H9 (cell line): ENCODE measurements around the gene DPP10. TPM values are rescaled to one million over a fixed set of nuclear protein-coding genes. Genes with fewer than 3 reads are reported as not detected.

Experiments used
- DNase-seq: peaks from one replicate; pipeline ENCODE4 v3.0.0-alpha.2; 2017
- H2AFZ ChIP-seq: one replicate; pipeline ENCODE4 v1.6.1; 2013; ENCODE audit warnings: mild to moderate bottlenecking, low read length, control low read depth, moderate library complexity
- H2AK5ac ChIP-seq: 2 replicates; pipeline ENCODE4 v1.6.1; 2013; ENCODE audit warnings: low read length, control low read depth, mixed read lengths; ENCODE audit not compliant: insufficient read length
- H2BK120ac ChIP-seq: one replicate; pipeline ENCODE4 v1.6.1; 2013; ENCODE audit warnings: low read depth, mild to moderate bottlenecking, low read length, control low read depth, inconsistent platforms; ENCODE audit not compliant: poor library complexity, severe bottlenecking
- H2BK12ac ChIP-seq: 2 replicates; pipeline ENCODE4 v1.6.1; 2013; ENCODE audit warnings: low read length, control low read depth, mixed read lengths, low read depth; ENCODE audit not compliant: insufficient read length
- H2BK15ac ChIP-seq: 2 replicates; pipeline ENCODE4 v1.6.1; 2013; ENCODE audit warnings: low read depth, low read length, control low read depth
- H2BK20ac ChIP-seq: one replicate; pipeline ENCODE4 v1.6.1; 2013; ENCODE audit warnings: low read depth, mild to moderate bottlenecking, low read length, control low read depth, inconsistent platforms; ENCODE audit not compliant: poor library complexity, severe bottlenecking
- H2BK5ac ChIP-seq: 2 replicates; pipeline ENCODE4 v1.6.1; 2013; ENCODE audit warnings: low read length, control low read depth, mixed read lengths; ENCODE audit not compliant: insufficient read length
- H3K14ac ChIP-seq: 2 replicates; pipeline ENCODE4 v1.6.1; 2013; ENCODE audit warnings: low read length, control low read depth; ENCODE audit not compliant: insufficient read depth
- H3K18ac ChIP-seq: 2 replicates; pipeline ENCODE4 v1.6.1; 2013; ENCODE audit warnings: low read depth, mild to moderate bottlenecking, mixed read lengths, low read length, control low read depth; ENCODE audit not compliant: insufficient read length
- H3K23ac ChIP-seq: 2 replicates; pipeline ENCODE4 v1.6.1; 2013; ENCODE audit warnings: low read length, control low read depth, mixed read lengths, low read depth; ENCODE audit not compliant: insufficient read length
- H3K23me2 ChIP-seq: 2 replicates; pipeline ENCODE4 v1.6.1; 2013; ENCODE audit warnings: low read depth, mild to moderate bottlenecking, mixed read lengths, low read length, control low read depth; ENCODE audit not compliant: insufficient read length, poor library complexity, severe bottlenecking
- H3K27ac ChIP-seq: 2 replicates; pipeline ENCODE4 v1.5.1; 2013; ENCODE audit warnings: low read length, control low read depth, mixed read lengths, low read depth; ENCODE audit not compliant: insufficient read length
- H3K27me3 ChIP-seq: 2 replicates; pipeline ENCODE4 v1.6.1; 2013; ENCODE audit warnings: low read length, control low read depth, inconsistent platforms; ENCODE audit not compliant: insufficient read depth
- H3K4ac ChIP-seq: 2 replicates; pipeline ENCODE4 v1.6.1; 2013; ENCODE audit warnings: low read depth, mild to moderate bottlenecking, control low read depth, inconsistent platforms, low read length, moderate library complexity
- H3K4me1 ChIP-seq: 2 replicates; pipeline ENCODE4 v1.6.1; 2013; ENCODE audit warnings: low read length, control low read depth, inconsistent platforms; ENCODE audit not compliant: insufficient read depth
- H3K4me2 ChIP-seq: 2 replicates; pipeline ENCODE4 v1.6.1; 2013; ENCODE audit warnings: low read length, control low read depth, mixed read lengths; ENCODE audit not compliant: insufficient read length, insufficient read depth
- H3K56ac ChIP-seq: 2 replicates; pipeline ENCODE4 v1.6.1; 2013; ENCODE audit warnings: low read depth, mild to moderate bottlenecking, mixed read lengths, low read length, control low read depth; ENCODE audit not compliant: insufficient read length
- H3K79me1 ChIP-seq: 2 replicates; pipeline ENCODE4 v1.6.1; 2013; ENCODE audit warnings: low read depth, mild to moderate bottlenecking, moderate library complexity, low read length, control low read depth, inconsistent platforms; ENCODE audit not compliant: insufficient read depth, poor library complexity, severe bottlenecking
- H3K79me2 ChIP-seq: 2 replicates; pipeline ENCODE4 v1.6.1; 2013; ENCODE audit warnings: low read length, control low read depth, inconsistent platforms; ENCODE audit not compliant: insufficient read depth
- H3K9ac ChIP-seq: 2 replicates; pipeline ENCODE4 v1.6.1; 2013; ENCODE audit warnings: low read length, control low read depth, mixed read lengths; ENCODE audit not compliant: insufficient read length; ENCODE audit errors: extremely low read depth
- H3K9me3 ChIP-seq: one replicate; pipeline ENCODE4 v1.6.1; 2013; ENCODE audit warnings: low read depth, low read length, inconsistent platforms; ENCODE audit not compliant: control insufficient read depth
- H3T11ph ChIP-seq: one replicate; pipeline ENCODE4 v1.6.1; 2013; ENCODE audit warnings: mild to moderate bottlenecking, low read length, control low read depth, inconsistent platforms
- H4K20me1 ChIP-seq: one replicate; pipeline ENCODE4 v1.6.1; 2013; ENCODE audit not compliant: control insufficient read depth, insufficient read length, insufficient read depth
- H4K5ac ChIP-seq: 2 replicates; pipeline ENCODE4 v1.6.1; 2013; ENCODE audit warnings: low read depth, mild to moderate bottlenecking, mixed read lengths, low read length, control low read depth; ENCODE audit not compliant: insufficient read length
- H4K8ac ChIP-seq: replicated peaks from 2 replicates; pipeline ENCODE4 v1.6.1; 2013; ENCODE audit warnings: low read length, control low read depth, mixed read lengths, low read depth; ENCODE audit not compliant: insufficient read length
- H4K91ac ChIP-seq: 2 replicates; pipeline ENCODE4 v1.6.1; 2013; ENCODE audit warnings: low read depth, mild to moderate bottlenecking, moderate library complexity, mixed read lengths, low read length, control low read depth; ENCODE audit not compliant: insufficient read length
- H3K27ac Mint-ChIP-seq, 3 experiments: 2 replicates in 2 of 3; 3 replicates in 1 of 3; pipeline ENCODE4 v1.8.0; 2020 to 2021; ENCODE audit warnings: mixed read lengths in 3 of 3, mild to moderate bottlenecking in 1 of 3, moderate library complexity in 1 of 3
- H3K27me3 Mint-ChIP-seq: 2 replicates; pipeline ENCODE4 v1.8.0; 2021; ENCODE audit warnings: low read depth, mild to moderate bottlenecking, moderate library complexity, mixed read lengths
- H3K36me3 Mint-ChIP-seq, 3 experiments: 2 replicates in 2 of 3; 3 replicates in 1 of 3; pipeline ENCODE4 v1.8.0; 2020 to 2021; ENCODE audit warnings: low read depth in 3 of 3, mixed read lengths in 3 of 3; ENCODE audit not compliant: insufficient read depth in 1 of 3
- H3K4me1 Mint-ChIP-seq, 2 experiments: 2 replicates each; pipeline ENCODE4 v1.8.0; 2020; ENCODE audit warnings: mixed read lengths in 2 of 2
- H3K4me3 Mint-ChIP-seq, 2 experiments: 2 replicates in 1 of 2; 3 replicates in 1 of 2; pipeline ENCODE4 v1.8.0; 2020 to 2021; ENCODE audit warnings: mild to moderate bottlenecking in 2 of 2, mixed read lengths in 2 of 2, moderate library complexity in 1 of 2
- H3K9me3 Mint-ChIP-seq, 2 experiments: 2 replicates in 1 of 2; 3 replicates in 1 of 2; pipeline ENCODE4 v1.8.0; 2020; ENCODE audit warnings: mild to moderate bottlenecking in 2 of 2, mixed read lengths in 2 of 2, moderate library complexity in 1 of 2
- CTCF ChIP-seq: fragments of 200-600 bp; sonication (generic); conservative IDR thresholded peaks from 3 replicates; pipeline ENCODE4 v1.8.0; 2021; ENCODE audit warnings: antibody characterized with exemption, mild to moderate bottlenecking
- WGBS: extraction: QIAGEN DNeasy Blood & Tissue Kit; methylation state at CpG from one replicate; pipeline ENCODE4 v1.1.7; 2013; ENCODE audit warnings: missing lambda C conversion rate, low lambda C conversion rate, mixed read lengths; ENCODE audit not compliant: insufficient read length; ENCODE audit errors: extremely low coverage; 5-methylcytosine and 5-hydroxymethylcytosine counted together
- total RNA-seq: library from RNA; stranded (reverse); gene quantifications from 2 replicates; pipeline ENCODE4 v1.2.1, GENCODE V29; 2021

DPP10 gene
- total RNA-seq, 1 experiment from 2014 or later, result 11.3 TPM

GRCh38 chr2:115874427-115874826, 1432.0 kb downstream of the DPP10 start:
- Histone ChIP-seq H2BK5ac (no peak overlapping the region), H2BK20ac (no peak overlapping the region), H3K9me3 (no peaks in the 10 kb centered on the region), H3K79me1 (no peaks in the 10 kb centered on the region), H3K4me1 (no peaks in the 10 kb centered on the region), H4K20me1 (no peaks in the 10 kb centered on the region), H2BK120ac (no peak overlapping the region), H3K4ac (no peak overlapping the region), H2AK5ac (no peak overlapping the region), H2AFZ (no peak overlapping the region), H4K5ac (no peak overlapping the region), H2BK15ac (no peak overlapping the region), H3K9ac (no peak overlapping the region), H3K14ac (no peak overlapping the region), H2BK12ac (no peak overlapping the region), H3K56ac (no peak overlapping the region), H3K79me2 (no peaks in the 10 kb centered on the region), H3K4me2 (no peak overlapping the region), H3K23me2 (no peaks in the 10 kb centered on the region), H3T11ph (no peak overlapping the region), H3K27me3 (no peaks in the 10 kb centered on the region), H3K18ac (no peak overlapping the region), H4K8ac (no peak overlapping the region), H3K27ac (no peak overlapping the region), H3K23ac (no peak overlapping the region), H4K91ac (no peak overlapping the region)
- no CpG with 5 or more reads among the region's 3 CpGs for WGBS
- H3K4me1 Mint-ChIP-seq, result peaks cover 0 to 9% of the 10 kb centered on the region in 2 experiments; a peak in 2 of 4 replicates
- H3K27ac Mint-ChIP-seq, result no peak overlapping the region
- H3K4me3 Mint-ChIP-seq, result no peak overlapping the region
- TF ChIP-seq CTCF, result no peak
- H3K9me3 Mint-ChIP-seq, result no peaks in the 10 kb centered on the region
- H3K36me3 Mint-ChIP-seq, result no peaks in the 10 kb centered on the region
- DNase-seq, result no peak
- no peaks in the 10 kb centered on the region for H3K27me3 Mint-ChIP-seq
